HG03432 (cell line): ENCODE measurements around the gene MAP3K14.

ENCODE experiments used
- ATAC-seq: cut with Tn5 transposase; IDR thresholded peaks from one replicate; pipeline ENCODE4 v1.9.1; 2021; ENCODE audit warnings: mild to moderate bottlenecking, moderate library complexity; ENCODE audit not compliant: unreplicated experiment

The MAP3K14 gene

DNA sequence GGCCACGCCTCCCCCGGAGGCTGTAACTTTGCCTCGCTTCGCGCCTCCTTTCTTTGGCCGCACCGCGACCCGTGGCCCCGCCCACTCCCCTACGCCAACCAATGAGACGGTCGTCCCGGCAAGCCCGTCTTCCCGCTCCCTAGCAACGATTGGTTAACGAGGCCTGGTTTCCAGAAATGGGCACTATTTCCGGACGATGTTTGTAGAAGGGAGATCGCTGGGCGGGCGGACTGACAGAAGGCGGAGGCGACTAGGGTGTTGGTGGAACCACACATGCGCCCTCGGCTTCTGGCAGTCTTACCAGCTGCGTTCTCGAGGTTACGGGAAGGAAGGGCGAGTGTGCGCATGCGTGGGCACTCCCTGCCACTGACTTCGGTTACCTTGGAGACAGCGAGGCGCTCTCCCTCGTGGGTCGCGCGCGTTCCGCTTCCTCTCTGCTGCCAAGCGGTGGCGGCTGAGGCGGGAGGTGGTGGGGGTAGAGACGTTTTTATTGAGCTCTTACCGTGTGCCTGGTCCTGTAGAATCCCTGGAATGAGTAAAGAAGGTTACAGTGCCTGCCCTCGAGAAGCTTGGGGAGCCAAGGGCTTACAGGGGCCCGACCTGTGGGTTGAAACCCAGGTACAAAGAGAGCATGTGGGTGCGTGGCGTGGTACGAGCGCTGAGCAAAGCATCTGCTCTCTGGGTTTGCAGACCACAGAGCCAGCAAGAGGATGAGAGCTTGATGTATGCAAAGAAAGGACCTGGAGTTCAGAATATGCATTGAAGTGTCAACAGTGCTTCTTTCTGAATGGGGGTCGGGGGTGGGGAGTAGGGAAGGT lies 500 bp upstream of the MAP3K14 start:
- ATAC-seq, result peak; percentile 76

DNA sequence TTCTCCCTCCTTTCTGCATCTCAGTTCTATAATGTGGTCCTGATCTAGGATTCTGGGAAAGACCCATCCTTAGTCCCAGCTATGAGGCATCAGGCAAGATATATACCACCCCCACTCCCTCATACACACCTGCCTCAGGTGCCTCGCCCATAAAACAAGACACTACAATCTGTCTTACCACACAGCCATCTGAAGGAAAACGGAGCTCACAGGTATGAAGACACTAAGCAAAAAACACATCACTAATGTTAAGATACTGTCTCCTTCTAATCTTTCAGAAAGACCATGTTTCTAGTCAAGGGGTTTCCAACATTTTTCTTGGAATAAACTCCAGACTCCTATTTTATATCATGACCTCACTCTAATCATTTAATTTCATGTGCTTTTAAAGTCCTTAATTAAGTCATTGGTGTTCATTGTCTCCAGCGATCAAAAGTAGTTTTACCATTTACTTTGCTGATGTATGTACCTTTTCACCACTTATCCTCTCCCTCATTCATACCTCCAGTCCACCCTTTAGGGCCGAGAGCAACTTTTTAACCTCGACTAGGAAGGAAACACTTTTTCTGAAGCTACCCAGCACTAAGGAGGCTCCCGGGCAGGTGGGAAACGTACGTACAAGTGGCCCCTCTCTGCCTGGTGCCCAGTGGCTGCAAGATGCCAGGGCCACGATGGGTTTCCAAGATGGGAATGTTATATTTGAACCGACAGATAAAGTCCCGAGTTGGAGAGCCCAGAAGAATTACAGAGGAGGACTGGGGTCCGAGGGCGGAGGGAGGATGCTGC lies 979 bp downstream of the MAP3K14 start:
- ATAC-seq, result no peak

DNA sequence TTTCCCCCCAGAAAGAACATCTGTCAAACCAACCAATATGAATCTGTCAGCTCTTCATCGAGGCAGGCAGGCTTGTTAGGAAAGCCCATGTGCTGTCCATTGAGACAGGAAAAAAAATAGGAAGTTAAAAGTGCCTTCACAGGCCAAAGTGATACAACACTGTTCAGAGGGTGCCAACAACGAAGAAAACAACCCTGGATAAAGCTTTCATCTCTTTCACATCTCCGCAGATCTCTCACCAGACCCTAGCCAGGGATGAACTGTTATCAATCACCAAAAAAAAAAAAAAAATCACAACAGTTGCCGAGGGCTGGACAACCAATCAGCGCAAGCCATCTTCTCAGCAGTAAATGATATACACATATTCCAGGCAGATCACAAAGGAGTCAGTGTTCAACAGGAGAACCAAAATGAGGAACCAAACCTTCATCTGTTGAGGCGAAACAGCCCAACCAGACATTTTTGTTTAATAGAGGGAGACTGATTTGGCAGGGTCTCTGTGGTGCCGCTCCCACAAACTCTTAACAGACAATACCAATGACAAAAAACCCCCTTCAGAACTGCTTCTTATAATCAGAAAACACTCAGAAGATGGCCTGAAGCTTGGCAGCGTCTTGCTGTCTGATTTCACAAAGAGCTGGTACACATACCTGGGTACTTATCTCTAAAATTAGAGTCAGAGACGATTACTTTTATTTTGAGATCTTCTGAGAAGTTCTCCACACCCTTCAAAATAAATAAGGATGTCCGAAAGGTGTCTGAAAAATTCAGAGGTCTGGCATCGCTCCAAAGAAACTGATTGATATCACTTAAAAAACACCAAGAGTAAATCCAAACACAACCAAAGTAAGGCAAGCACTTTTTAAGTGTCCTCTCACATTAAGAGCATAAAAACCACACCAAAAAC lies 1.8 kb downstream of the MAP3K14 start:
- ATAC-seq, result no peak

DNA sequence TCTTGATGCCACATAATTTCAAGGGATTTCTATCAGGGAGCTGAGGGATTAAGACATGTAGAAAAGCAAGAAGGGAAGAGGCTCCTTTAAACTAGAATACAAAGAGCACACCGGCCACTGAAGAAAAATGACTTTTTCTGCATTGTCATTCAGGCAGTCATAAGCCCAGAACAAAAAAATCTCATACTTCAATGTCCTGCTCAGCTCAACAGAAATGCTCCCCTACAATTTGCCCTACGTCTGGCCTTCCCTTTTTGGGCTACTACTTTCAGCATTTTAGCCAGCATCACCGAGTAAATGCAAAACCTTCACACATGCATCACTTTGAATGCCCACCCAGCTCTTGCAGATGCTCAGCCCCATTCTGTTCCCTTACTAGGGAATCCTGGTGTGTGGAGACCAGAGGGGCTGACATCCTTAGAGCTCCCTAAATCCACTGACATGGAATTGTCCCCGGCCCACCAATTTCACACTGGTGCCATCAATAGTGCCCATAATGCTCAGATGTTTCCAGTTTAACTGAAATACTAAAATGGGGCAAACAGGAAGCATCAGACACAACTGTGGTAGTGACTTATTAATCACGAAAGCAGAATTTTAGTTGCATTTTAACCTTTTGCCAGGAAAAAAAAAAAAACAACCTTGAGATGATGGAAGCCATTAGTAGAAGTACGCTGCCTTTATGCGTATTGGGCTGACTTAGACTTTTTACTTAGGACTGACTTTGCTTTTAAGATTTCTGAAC lies 2.7 kb downstream of the MAP3K14 start:
- no peak for ATAC-seq

DNA sequence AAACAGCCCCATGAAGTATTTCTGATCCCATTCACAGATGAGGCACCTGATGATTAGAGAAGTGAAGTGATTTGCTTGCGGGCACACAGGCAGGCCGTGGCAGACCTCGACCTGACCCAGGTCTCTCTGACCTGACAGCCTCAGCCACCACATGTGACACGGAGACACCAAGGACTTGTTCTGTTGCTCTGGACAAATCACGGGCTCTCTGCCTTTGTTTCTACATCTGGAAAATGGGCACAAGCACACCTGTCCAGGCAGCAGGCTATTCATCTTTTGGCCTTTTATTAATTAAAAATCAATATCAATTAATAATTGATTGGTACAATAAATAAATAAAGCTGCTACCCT lies 3.4 kb downstream of the MAP3K14 start:
- no peak for ATAC-seq

DNA sequence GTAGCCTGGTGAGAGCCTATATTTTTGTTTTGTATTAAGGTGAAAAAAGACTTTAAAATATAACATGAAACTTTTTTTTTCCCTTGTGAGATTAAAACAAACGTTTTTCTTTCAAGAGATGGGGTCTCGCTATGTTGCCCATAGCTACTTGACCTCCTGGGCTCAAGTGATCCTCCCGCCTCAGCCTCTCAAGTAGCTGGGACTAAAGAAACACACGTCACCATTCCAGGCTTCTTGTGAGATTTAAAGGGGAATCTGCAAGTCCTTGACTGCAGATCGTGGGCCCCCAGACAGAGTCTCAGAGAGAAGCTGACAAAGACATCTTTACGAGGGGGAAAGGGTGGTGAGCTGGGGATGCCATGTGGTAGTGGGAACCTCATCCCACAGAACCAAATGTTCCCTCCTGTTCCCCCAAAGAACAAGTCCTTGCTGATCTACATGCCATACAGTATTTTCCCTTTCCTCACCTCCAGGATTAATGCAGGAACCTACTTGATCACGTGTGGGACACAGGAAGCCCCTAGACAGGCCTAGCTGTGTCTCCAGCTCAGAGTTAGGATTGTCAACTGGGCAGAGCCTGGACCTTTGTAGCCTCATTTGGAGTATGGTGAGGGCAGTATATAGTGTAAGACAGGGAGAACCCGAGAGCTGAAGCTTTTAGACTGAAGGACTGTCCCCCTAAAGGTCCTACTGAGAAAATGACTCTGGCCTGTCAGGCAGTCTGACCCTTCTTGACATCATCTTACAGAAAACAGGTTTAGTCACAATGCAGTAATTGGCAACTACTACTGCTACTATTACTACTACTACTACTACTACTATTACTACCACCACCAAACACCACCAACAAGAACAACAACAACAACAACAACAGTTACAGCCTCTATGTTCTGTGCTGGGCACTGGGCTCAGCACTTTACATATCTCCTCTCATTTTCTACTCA lies 4.1 kb downstream of the MAP3K14 start:
- no peak for ATAC-seq

DNA sequence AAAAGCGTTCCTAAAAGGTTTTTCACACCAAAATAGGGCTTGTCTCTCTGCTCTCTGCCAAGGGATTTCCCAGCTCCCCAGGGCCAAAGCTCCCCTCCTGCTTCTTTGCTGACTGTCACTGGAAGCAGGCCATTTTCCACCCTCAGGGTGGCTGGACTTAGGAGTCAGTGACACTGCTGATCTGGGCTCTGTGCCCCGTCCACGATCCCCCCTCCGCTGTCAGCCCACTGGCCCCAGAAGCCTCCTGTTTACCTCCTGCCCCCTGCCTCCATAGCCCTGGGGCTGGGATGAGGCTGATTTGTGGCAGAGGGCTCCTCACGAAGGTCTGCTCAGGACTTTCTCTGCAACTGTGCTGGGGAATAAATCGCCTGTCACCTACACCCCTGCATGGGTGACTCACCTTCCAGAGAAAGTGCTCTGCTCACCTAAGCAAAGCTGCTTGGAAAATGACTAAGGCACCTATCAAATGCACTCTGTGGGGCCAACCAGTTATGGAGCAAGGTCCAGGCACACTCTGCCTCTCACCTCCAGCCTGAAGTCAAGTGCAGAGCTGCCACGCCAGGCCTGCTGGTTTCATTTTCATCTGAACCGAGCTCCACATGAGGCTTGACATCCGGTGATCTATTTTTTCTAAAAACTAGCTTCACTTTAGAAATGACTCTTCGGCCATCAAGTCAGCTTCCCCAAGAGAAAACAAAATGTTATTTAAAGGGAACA lies 4.9 kb downstream of the MAP3K14 start:
- ATAC-seq, result no peak

DNA sequence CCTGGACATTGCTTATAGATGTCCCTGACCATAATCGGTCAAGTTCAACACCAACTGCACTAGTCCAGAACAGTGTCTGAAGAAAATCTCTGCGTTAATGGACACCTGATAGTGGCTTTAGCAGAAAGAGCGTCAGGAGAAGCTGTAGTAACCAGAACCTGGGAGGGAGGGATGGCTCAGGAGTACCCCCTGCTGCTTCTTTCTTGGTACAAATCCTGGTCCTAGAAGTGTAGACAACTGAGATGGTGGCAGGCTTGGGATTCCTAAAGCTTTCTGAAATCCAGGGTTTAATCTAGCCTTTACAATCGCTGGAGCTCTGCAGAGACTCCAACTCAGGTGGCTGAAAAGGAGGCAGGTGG lies 5.4 kb downstream of the MAP3K14 start:
- no peak for ATAC-seq

DNA sequence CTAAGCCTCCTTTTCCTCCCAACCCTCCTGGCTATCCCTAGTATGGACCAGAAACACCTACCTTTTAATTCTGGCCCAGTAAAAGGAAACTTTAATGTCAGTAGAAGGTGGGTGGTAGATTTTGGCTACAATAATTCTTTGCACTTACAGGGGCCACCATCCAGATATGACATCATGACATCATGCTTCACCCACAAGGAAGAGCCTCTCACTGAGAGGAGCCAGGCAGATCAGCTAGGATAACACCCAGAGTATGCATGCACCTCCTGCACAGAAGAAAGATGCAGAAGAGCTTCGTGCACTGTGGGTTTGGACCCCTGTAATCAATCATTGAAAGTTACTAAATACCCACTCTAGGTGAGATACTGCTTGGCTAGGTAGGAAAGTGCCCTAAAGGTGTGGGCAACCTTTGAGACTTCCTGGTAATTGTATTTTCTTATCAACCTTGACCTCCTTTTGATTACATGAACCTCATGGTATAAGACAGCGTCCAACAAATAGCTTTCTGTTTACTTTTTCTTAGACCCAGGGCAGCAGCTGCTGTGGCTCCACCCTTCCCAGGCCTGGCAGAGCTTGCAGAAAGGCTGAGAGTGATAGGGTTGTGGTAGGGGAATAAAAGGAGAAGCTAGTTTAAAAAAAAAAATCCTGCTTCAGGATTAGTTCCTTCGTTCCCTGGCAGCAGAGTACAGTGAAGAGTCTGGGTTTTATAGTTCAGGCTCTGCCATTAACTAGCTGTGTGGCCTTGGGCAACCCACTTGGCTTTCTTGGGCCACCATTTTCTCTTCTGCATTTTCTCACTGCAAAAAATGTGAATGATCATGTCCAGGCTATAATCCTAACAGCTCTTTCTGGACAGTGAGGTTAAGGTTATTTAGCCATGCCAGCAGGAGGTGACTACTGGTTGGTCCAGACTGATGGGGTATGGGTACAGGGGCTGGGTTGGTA lies 6.2 kb downstream of the MAP3K14 start:
- no peak for ATAC-seq

DNA sequence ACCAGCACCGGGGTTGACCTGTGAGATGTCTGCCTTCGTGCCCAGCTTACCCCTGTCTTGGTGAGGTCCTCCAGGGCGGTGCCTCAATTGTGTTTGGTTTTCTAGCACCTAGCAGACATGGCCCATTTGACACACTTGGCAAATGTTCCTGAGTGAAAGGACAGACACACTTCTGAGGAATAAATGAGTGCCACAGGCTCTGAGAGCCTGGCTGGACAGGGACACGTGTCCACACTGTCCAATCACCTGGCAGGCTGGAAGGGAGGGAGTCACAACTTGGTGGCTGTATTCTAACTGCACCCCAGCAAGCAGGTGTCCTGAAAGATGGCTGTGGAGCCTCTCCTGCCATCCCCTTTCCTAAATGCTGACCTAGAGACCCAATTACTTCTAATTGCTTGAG lies 7.4 kb downstream of the MAP3K14 start:
- no peak for ATAC-seq

DNA sequence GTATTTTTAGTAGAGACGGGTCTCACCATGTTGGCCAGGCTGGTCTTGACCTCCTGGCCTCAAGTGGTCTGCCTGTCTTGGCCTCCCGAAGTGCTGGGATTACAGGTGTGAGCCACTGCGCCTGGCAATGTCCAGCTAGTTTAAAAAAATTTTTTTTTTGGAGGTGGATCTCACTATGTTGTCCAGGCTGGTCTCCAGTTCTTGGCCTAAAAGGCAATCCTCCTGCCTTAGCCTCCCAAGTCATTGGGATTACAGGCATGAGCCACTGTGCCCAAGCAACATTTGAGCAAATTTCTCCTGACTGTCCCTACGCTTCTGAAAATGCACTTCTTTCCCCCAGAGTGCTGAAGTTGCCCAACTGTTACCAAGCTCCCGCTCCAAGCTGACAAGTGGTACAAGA lies 8.0 kb downstream of the MAP3K14 start:
- ATAC-seq, result no peak

DNA sequence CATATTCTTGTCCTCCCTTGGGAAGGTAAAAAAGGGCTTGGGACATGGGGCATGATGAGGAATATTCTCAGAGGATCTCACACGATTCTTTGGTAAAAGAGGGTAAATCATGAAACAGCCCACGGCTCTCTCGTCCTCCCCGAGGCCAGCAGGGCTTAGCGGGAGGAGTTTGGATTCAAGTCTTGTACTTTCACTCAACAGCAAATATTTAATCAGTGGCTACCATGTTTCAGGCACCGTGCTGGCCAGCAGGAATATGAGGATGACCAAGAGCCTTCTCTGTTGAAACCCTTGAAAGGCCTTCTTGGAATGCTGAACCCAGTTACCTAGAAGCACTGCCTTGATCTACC lies 8.8 kb downstream of the MAP3K14 start:
- ATAC-seq, result no peak

DNA sequence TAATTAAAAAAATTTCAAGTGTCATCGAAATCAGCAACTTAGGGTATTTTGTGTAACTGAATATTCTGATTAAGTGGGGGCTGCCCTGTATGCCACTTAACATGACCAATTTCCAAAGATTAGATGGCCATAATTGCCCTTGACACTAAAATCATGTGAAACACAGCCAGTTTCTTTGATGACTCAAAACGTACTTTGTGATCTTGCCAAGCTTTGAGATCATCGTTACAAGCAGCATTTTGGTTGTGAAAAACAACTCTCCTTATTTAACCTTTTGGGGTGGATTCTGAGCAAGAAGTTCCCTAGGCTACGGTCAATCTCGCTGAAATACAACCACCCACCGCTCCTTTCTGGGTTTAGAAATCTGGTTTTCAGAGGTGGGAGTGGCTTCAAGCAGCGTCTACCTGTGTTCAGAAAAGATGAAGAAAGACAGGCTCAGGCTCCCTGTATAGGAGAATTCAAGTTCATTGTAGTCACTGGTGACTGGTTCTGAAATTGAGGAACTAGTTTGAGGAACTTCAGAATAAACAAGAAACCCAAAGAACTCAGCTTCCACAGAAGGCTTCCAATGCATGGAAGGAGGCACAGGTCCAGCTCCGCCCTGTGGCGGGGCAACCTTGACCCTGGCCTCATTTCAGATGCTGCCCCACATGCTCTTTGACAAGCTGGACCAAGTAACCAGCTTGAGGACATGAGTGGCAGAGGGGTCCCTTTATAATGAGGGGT lies 9.4 kb downstream of the MAP3K14 start:
- peak; percentile 32 for ATAC-seq

DNA sequence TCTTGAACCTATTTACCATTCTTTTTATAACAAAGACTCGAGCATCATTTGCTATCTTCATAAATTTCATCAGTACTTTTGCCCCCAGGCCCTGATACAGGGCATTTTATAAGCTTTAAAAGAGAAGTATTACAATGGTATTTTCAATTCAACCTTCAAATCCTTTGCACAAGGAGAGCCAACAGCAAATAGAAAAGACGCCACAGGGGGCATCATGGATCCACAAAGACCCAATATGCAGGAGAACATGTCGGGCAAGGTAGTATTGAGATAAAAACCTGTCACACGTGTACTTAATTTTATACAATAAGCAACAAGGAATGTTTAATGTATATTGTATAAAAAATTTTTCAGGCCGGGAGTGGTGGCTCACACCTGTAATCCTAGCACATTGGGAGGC lies 10.2 kb downstream of the MAP3K14 start:
- no peak for ATAC-seq

DNA sequence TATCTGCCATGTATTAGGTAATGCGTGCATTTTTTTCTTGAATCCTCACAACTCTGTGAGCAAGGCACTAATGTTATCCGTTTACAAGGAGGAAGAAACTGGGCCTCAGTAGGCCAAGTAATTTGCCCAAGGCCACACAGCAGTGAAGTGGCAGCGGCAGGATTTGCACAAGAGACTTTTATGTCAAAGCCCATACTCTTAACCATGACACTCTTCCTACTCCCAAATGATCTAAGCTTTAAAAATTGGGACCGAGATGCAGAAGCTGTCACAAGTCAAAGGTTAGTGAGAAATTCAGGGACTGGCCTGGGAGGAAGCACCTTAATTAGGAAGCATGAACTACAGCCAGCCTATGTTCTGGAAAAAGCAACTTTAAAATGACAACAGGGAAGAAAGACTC lies 10.7 kb downstream of the MAP3K14 start:
- no peak for ATAC-seq

DNA sequence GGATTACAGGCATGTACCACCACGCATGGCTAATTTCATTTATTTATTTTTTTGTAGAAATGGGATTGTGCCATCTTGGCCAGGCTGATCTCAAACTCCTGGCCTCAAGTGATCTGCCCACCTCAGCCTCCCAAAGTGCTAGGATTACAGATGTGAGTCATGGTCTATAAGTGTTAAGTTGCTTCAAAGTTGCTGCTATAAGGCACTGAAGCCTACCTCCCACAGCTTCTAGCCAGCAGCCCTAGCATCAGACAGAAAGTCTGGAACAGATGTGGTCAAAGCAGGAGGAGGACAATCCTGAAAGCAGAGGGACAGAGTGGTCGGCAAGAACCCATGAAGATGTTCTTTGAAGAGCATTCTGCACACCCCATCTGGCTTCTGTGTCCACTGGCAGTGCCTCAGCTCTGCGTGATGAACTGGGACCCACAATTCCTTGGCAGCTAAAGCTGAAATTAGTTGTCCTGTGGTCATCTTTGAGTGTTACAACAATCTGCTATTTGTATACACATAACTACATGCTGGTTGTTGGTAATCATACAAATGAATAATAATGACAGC lies 11.2 kb downstream of the MAP3K14 start:
- no peak for ATAC-seq

DNA sequence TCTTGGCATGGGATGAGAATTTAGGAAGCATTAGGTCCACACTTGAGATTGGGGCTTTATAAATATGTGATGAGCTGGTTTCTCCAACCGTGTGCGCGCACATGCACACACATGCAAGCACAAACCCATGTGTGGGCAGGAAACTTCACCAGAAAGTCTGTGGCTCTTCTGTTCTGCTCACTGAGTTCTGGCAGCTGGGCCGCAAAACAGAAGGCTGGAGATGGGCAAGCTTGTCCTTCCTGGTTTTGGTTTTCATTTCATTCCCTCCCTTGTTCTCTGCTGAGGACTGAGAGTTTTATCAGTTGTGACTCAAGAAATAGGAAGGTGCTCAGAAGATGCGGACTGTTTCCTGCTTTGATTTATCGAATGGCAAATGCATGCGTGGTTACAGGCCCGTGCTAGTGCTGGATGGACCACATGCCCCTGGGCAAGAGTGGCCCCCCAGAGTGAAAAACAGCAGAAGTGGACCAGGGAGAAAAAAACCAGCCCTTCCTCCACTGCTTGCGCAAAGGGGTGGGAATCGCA lies 14.1 kb downstream of the MAP3K14 start:
- peak; percentile 44 for ATAC-seq
